Thyroid gland (tissue), 4 donors: ENCODE measurements around the gene VPS26A. TPM values are rescaled to one million over a fixed set of nuclear protein-coding genes. Genes with fewer than 3 reads are reported as not detected.

Source experiments
- DNase-seq, 2 donors: peaks; one replicate each; pipeline ENCODE4 v3.0.0-alpha.2; 2019
- H3K27ac ChIP-seq, 3 donors: fragments of 200-600 bp; sonication (generic); 1 replicate in 2 of 3; 2 replicates in 1 of 3; pipeline ENCODE4 v1.5.1; 2016 to 2019; ENCODE audit warnings: mild to moderate bottlenecking in 1 of 3, moderate library complexity in 1 of 3
- H3K27me3 ChIP-seq: fragments of 200-600 bp; sonication (generic); one replicate; pipeline ENCODE4 v1.5.1; 2019
- H3K36me3 ChIP-seq, 2 donors: fragments of 200-600 bp; sonication (generic); one replicate each; pipeline ENCODE4 v1.5.1; 2016 to 2019
- H3K4me1 ChIP-seq, 2 donors: fragments of 200-600 bp; sonication (generic); one replicate each; pipeline ENCODE4 v1.5.1; 2017 to 2019
- H3K4me3 ChIP-seq, 3 donors: fragments of 200-600 bp; sonication (generic); replicated peaks in 1 of 3; 1 replicate in 2 of 3; 2 replicates in 1 of 3; pipeline ENCODE4 v1.5.1; 2016; ENCODE audit warnings: mild to moderate bottlenecking in 1 of 3
- H3K9me3 ChIP-seq: fragments of 200-600 bp; sonication (generic); one replicate; pipeline ENCODE4 v1.5.1; 2017
- POLR2A ChIP-seq, 2 donors: fragments of 450-650 bp; IDR thresholded peaks; one replicate each; pipeline ENCODE4 v1.6.1; 2017; ENCODE audit warnings: antibody characterized with exemption in 2 of 2, mild to moderate bottlenecking in 2 of 2, moderate library complexity in 1 of 2
- WGBS, 2 donors: methylation state at CpG; one replicate each; pipeline ENCODE4 v1.1.5; 2017; 5-methylcytosine and 5-hydroxymethylcytosine counted together
- intact Hi-C: fragments of 100-400 bp; cut with DNase I; formaldehyde crosslinking; loops from one replicate; pipeline ENCODE4 v1.15.1; 2023
- total RNA-seq, 4 donors: library from RNA; depleted of rRNA; stranded (reverse); fragments of >200 nt; gene quantifications; one replicate each; pipeline ENCODE4 v1.2.3, GENCODE V29; 2016
- TF ChIP-seq, protein P1 (sequence below), 6 experiments: fragments of 200-600 bp in 3 of 6; fragments of 450-650 bp in 3 of 6; sonication (generic) in 3 of 6; IDR thresholded peaks; one replicate each; pipeline ENCODE4 v1.5.1; 2016 to 2019; ENCODE audit warnings: antibody characterized with exemption in 6 of 6, mild to moderate bottlenecking in 2 of 6, inconsistent platforms in 1 of 6, moderate library complexity in 1 of 6

Gene VPS26A
- 10 to 100 TPM; 32.5 to 41.0 (median 36.7) TPM for total RNA-seq

DNA sequence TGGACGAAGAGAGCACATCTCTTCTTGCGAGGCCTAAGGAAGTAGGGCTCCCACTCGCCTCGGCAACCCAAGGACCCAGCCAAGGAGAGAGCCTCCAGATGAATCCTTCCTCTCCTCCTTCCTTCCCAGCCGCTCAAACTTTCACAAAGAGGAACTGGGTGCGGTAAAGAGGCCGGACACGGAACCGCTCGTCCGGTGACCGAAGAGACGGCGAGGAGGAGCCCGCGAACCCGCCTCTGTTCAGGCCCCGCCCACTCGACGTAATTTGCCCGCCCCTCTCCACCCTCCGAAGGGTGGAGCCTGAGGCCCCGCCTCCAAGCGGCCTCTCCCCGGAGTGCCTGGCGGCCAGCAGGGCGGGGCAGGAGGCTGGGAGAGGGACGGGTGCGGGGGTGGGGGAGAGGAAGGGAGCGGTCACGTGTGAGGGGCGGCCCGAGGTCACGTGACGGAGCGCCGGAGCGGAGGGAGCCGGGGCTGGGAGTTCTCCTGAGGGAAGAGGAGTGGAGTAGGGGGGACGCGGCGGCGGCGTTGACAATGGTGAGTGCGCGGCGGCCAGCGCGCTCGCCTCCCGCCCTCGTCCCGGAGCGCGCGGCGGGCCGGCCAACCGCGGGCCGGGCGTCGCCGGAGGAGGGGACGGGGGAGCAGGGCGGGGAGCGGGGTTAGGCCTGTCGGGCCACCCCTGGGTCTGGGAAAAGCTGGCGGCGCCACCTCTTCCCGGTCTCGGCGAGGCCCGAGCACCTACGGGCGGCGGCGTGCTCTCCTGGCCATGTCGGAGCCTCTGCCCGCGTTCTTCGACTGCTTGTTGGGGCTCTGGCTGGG lies at the start of gene VPS26A:
VPS26A (plus strand) TSS at position 432 of the 816 bp plus-strand sequence; CDS start at position 532, 100 bp downstream.
- no peaks in the 10 kb centered on the region for H3K36me3 ChIP-seq
- no peaks in the 10 kb centered on the region for H3K9me3 ChIP-seq
- H3K4me3 ChIP-seq = peak within 1 kb of the TSS; percentile 47 to 74 (median 72)
- H3K27me3 ChIP-seq = no peaks in the 10 kb centered on the region
- intact Hi-C loops = loop anchor here (10.0 kb wide), 1 partner anchor 51 kb away; no protein-coding TSS in a partner anchor
- DNase-seq = peak; percentile 99
- H3K27ac ChIP-seq = peak within 1 kb of the TSS; percentile 95 to 96 (median 96)
- WGBS, 2 donors = 0 to 1% methylated on average over 34 to 57 of the region's 82 CpGs
- TF ChIP-seq, protein P1, sequence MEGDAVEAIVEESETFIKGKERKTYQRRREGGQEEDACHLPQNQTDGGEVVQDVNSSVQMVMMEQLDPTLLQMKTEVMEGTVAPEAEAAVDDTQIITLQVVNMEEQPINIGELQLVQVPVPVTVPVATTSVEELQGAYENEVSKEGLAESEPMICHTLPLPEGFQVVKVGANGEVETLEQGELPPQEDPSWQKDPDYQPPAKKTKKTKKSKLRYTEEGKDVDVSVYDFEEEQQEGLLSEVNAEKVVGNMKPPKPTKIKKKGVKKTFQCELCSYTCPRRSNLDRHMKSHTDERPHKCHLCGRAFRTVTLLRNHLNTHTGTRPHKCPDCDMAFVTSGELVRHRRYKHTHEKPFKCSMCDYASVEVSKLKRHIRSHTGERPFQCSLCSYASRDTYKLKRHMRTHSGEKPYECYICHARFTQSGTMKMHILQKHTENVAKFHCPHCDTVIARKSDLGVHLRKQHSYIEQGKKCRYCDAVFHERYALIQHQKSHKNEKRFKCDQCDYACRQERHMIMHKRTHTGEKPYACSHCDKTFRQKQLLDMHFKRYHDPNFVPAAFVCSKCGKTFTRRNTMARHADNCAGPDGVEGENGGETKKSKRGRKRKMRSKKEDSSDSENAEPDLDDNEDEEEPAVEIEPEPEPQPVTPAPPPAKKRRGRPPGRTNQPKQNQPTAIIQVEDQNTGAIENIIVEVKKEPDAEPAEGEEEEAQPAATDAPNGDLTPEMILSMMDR (IDR thresholded peaks at IDR 0.05) = peak in 2 of 6 experiments; percentile 27 to 31
- TF ChIP-seq POLR2A (IDR thresholded peaks at IDR 0.05) = peak in 1 of 2 donors; percentile 94
- peaks cover 7 to 8% of the 10 kb centered on the region in 2 donors for H3K4me1 ChIP-seq

DNA sequence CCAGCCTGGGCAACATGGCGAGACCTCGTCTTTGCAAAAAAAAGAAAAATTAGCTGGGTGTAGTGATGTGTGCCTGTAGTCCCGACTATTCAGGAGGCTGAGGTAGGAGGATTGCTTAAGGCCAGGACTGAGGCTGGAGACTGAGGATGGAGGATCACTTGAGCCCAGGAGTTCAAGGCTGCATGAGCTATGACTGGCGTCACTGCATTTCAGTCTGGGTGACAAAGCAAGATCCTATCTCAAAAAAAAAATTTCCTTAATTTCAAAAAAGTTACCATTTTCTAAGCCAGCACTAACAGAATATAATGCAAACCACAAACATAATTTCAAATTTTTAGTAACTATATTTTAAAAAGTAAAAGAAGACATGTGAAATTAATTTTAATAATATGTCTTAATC lies 49.4 kb upstream of the VPS26A start:
- TF ChIP-seq, protein P1 (IDR thresholded peaks at IDR 0.05) = no peak
- TF ChIP-seq POLR2A (IDR thresholded peaks at IDR 0.05) = no peak
- intact Hi-C loops = no loop called here
- Histone ChIP-seq H3K4me1 (no peaks in the 10 kb centered on the region), H3K36me3 (no peaks in the 10 kb centered on the region), H3K27ac (no peak overlapping the region), H3K27me3 (no peaks in the 10 kb centered on the region), H3K4me3 (no peak overlapping the region), H3K9me3 (no peaks in the 10 kb centered on the region)
- no peak for DNase-seq
- 90 to 95% methylated on average over 4 of the region's 4 CpGs for WGBS, 2 donors

DNA sequence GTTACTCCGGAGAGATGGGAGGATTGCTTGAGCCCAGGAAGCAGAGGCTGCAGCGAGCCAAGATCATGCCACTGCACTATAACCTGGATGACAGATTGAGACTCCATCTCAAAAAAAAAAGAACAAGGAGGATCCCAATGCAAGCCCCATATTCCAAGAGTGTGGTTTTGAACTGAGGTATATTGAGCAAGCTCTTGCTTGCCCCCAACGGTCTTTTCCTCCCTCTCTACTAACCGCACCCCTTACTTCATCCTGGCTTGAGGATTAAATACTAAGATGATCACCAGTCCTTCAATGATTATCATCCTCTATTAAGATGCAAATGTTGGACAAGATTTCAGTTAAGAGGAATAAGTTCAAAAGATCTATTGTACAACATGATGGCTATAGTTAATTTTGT lies 48.5 kb upstream of the VPS26A start:
- Histone ChIP-seq H3K4me3 (no peak overlapping the region), H3K27ac (no peak overlapping the region), H3K36me3 (no peaks in the 10 kb centered on the region), H3K9me3 (no peaks in the 10 kb centered on the region), H3K4me1 (no peaks in the 10 kb centered on the region), H3K27me3 (no peaks in the 10 kb centered on the region)
- intact Hi-C loops = no loop called here
- DNase-seq = no peak
- TF ChIP-seq, protein P1 (IDR thresholded peaks at IDR 0.05) = no peak
- TF ChIP-seq POLR2A (IDR thresholded peaks at IDR 0.05) = no peak
- 86 to 89% methylated on average over 4 of the region's 4 CpGs for WGBS, 2 donors

DNA sequence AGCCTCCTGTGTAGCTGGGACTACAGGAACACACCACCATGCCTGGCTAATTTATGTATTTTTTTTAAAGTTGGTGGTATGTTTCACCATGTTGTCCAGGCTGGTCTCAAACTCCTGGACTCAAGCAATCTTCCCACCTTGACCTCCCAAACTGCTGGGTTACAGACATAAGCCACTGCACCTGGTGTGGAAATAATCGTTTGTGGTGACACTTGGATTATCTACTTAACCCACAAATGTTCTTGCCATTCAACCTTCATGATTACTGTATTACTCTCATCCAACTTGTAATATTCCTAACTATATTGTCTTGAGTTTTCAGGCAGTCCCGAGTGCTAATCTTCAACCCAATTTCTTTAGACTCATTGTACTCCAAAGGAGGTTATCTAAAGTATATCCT lies 45.7 kb upstream of the VPS26A start:
- WGBS, 2 donors = 48 to 86% methylated on average over 2 of the region's 2 CpGs
- no peaks in the 10 kb centered on the region for H3K36me3 ChIP-seq
- no peak overlapping the region for H3K27ac ChIP-seq
- H3K9me3 ChIP-seq = no peaks in the 10 kb centered on the region
- H3K4me1 ChIP-seq = no peaks in the 10 kb centered on the region
- DNase-seq = no peak
- H3K27me3 ChIP-seq = no peaks in the 10 kb centered on the region
- no peak for TF ChIP-seq POLR2A (IDR thresholded peaks at IDR 0.05)
- TF ChIP-seq, protein P1 (IDR thresholded peaks at IDR 0.05) = no peak
- no peak overlapping the region for H3K4me3 ChIP-seq
- intact Hi-C loops = no loop called here

DNA sequence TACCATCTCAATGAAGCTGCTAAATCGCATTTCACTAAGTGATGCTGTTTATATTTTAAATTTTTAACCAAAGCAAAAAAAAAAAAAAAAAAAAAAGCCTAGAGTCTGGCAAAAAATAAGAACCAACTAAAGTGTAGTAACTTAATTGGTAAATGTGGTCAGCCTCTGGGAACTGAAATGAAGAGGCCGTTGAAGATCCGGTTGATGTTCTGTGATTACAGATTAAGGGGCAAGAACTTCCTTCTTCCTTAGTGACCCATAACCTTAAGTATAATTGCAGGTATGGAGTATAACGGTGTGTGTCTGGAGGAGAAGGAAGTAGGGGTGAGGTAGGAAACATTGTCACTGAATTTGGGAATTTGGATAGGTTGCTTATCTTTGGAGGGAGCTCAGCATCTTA lies 43.8 kb upstream of the VPS26A start:
- Histone ChIP-seq H3K4me1 (no peaks in the 10 kb centered on the region), H3K4me3 (no peak overlapping the region), H3K36me3 (no peaks in the 10 kb centered on the region), H3K27me3 (no peaks in the 10 kb centered on the region), H3K9me3 (no peaks in the 10 kb centered on the region), H3K27ac (no peak overlapping the region)
- TF ChIP-seq, protein P1 (IDR thresholded peaks at IDR 0.05) = no peak
- TF ChIP-seq POLR2A (IDR thresholded peaks at IDR 0.05) = no peak
- no peak for DNase-seq
- intact Hi-C loops = no loop called here
- 67 to 71% methylated on average over 4 of the region's 4 CpGs for WGBS, 2 donors
